Measurements from ENCODE around the gene CDC42BPB.

Gene CDC42BPB

DNA sequence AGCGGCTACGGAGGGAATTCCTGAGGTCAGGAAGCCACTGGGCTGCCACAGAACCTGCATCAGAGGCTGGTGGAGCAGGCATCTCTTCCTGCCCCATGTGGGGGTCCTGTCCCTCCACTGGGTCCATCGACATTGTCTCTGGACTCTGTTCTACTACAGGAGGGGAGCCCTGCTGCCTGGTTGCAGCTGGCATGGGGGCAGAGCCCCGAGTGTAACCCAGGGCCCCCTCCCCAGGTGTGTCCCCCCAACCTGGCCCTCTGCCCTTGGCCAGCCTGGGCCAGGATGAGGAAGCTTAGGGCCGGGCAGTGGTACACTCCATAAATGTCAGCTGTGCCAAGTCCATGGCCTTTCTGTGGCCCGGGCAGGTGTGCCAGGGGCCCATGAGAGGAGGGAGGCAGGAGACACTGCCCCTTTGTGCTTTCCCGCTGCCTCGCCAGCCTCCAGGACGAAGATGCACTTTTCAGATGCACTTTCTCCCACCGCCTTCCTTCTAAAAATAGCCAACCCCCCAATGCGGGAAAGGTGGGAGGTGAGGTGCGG is 33.2 kb upstream of the CDC42BPB start:
- ChIA-PET POLR2A (ENCODE audit: low non-redundant PET) (no interaction called here), CTCF (interaction anchor here (0.6 to 1.4 kb wide), 5 partner anchors 15 to 355 kb away, joined by 3 to 7 read pairs (median 4); no protein-coding TSS in a partner anchor)
- TF ChIP-seq, protein P1, sequence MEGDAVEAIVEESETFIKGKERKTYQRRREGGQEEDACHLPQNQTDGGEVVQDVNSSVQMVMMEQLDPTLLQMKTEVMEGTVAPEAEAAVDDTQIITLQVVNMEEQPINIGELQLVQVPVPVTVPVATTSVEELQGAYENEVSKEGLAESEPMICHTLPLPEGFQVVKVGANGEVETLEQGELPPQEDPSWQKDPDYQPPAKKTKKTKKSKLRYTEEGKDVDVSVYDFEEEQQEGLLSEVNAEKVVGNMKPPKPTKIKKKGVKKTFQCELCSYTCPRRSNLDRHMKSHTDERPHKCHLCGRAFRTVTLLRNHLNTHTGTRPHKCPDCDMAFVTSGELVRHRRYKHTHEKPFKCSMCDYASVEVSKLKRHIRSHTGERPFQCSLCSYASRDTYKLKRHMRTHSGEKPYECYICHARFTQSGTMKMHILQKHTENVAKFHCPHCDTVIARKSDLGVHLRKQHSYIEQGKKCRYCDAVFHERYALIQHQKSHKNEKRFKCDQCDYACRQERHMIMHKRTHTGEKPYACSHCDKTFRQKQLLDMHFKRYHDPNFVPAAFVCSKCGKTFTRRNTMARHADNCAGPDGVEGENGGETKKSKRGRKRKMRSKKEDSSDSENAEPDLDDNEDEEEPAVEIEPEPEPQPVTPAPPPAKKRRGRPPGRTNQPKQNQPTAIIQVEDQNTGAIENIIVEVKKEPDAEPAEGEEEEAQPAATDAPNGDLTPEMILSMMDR (conservative IDR thresholded peaks at IDR 0.05; ENCODE audit: low read depth), result no peak

DNA sequence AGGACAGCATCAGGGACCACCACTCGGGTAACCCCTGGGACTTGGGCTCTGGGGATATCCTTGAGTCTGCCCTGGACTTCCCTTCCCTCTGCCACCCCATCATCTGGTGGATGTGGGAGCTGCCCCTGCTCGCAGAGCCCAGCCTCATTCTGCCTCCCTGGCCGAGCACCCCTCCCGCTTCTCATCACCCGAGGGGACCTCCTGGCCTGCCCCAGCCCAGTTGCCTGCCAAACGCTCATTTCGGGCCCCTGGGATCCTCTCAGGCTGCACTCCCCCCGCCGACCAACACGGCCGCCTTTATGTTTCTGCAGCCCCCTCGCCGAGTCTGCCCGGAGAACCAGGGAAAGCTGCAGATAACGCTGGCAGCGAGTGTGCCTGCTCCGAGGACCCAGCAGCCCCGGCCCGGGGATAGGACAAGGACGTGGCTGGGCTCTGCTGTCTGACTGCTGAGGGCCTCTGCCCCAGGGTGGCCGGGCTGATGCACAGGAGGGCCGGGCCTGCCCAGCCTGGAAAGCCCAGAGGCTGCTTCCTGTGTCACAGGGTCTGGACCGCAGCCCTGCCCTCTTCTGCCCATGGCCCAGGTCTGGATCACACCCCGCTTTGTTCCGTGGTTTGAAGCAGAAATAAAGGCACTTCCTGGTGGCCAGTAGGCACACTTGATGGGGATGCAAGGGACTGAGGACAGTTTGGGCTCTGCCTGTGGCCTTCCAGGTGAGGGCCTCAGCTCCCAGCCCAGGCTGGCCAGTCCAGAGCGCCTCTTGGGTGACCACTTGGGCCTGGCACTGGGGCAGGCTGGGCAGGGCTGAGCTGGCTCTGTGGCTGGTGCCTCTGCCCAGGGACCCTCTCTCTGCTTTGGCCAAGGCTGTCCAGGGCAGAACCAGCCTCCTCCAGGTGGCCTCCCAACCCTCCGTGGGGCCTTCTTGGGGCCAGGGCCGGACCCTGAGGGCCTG is 32.3 kb upstream of the CDC42BPB start:
- ChIA-PET POLR2A (ENCODE audit: low non-redundant PET) (no interaction called here), CTCF (interaction anchor here (1.1 kb wide), 1 partner anchor 11 kb away, joined by 3 read pairs; no protein-coding TSS in a partner anchor)
- H3K27ac ChIP-seq, result no peak overlapping the region
- TF ChIP-seq, protein P1 (conservative IDR thresholded peaks at IDR 0.05; ENCODE audit: low read depth), result no peak
- no peak for DNase-seq (ENCODE audit: low spot score)

More for the DNA sequence above, 33.2 kb upstream of the CDC42BPB start:
- no peak for DNase-seq (ENCODE audit: low spot score)
- no peak overlapping the region for H3K27ac ChIP-seq

DNA sequence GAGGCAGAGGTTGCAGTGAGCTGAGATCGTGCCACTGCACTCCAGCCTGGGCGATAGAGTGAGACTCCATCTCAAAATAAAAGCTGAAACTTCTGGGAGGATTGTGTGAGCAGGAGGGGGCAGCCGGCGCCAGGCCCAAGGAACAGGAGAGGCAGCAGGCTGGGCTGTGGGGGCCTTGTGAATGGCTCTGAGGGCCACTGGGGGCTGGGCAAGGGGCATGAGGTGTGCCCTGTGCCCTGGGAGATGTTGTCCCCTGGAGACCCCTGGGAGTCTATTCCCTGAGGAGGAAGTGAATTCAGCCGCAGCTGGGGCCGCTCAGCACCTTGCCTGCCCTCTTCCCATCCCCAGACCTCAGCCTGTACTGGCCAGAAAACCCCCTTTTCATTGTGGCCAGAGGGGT is 31.6 kb upstream of the CDC42BPB start:
- TF ChIP-seq, protein P1 (conservative IDR thresholded peaks at IDR 0.05; ENCODE audit: low read depth), result no peak
- no peak for DNase-seq (ENCODE audit: low spot score)
- CTCF ChIA-PET, result interaction anchor here (0.6 to 1.1 kb wide), 2 partner anchors 10 to 57 kb away, joined by 3 read pairs; no protein-coding TSS in a partner anchor
- no peak overlapping the region for H3K27ac ChIP-seq
- POLR2A ChIA-PET (ENCODE audit: low non-redundant PET), result no interaction called here

DNA sequence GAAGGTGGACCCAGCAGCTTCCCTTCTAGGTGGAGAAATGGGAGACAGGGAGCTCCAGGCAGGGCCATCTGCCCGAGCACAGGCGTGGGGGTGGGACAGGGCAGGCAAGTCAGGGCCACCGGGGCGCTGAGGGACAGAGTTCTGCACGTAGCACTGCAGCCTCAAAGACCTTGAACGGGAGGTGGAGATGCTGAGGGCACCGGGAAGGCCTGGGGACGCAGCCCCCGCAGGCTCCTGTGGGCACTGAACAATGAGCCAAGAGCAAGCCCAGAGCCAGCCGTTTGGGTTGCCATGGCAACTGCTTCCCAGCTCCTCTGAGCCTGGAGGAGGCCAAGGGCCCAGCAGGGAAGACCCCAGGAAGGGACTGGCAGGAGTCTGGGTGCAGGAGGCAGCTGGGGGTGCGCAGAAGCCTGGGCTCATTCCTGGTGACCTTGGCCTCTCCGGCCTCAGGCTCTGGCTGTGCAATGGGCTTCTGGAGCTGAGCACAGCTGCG is 30.0 kb upstream of the CDC42BPB start:
- DNase-seq (ENCODE audit: low spot score), result no peak
- H3K27ac ChIP-seq, result no peak overlapping the region
- ChIA-PET POLR2A (ENCODE audit: low non-redundant PET) (interaction anchor here (0.7 kb wide), 1 partner anchor 247 kb away, joined by 4 read pairs; the partner anchor contains the start of gene EIF5), CTCF (interaction anchor here (0.7 to 1.6 kb wide), 3 partner anchors 9 to 16 kb away, joined by 3 to 4 read pairs (median 3); no protein-coding TSS in a partner anchor)
- TF ChIP-seq, protein P1 (conservative IDR thresholded peaks at IDR 0.05; ENCODE audit: low read depth), result no peak

DNA sequence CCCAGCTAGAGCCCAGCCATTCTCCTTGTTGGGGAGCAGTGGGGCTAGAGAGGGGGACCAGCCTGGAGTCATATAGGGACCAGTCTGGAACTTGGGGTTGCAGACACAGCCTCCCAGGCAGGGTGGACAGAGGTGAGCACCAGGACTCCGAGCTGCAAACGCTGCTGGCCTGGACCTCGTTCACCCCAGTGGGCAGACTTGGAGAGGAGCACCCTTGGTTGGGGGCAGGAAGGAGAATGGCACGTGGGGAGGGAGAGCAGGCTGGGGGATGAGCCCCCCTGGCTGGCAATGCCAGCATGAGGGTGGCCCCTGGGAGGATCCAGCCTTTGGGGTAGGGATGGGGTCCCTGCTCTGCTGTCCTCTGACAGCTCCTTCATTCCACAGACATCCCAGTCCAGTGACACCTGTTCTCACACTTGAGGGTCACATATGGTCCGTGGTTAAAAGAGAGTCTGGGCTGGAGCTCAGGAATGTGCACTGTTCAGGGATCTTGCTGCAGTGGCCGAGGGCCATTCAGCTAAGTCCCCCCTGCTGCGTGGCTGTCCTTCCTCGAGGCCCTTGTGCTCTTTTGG is 29.5 kb upstream of the CDC42BPB start:
- ChIA-PET CTCF (interaction anchor here (0.7 to 1.6 kb wide), 4 partner anchors 8 to 17 kb away, joined by 3 to 4 read pairs (median 3); no protein-coding TSS in a partner anchor), POLR2A (ENCODE audit: low non-redundant PET) (interaction anchor here (0.7 kb wide), 1 partner anchor 247 kb away, joined by 4 read pairs; the partner anchor contains the start of gene EIF5)
- TF ChIP-seq, protein P1 (conservative IDR thresholded peaks at IDR 0.05; ENCODE audit: low read depth), result no peak
- H3K27ac ChIP-seq, result no peak overlapping the region
- DNase-seq (ENCODE audit: low spot score), result no peak
